Esophagus squamous epithelium (tissue), 5 donors: Measurements from ENCODE around the gene STK17A. TPM values are rescaled to one million over a fixed set of nuclear protein-coding genes. Genes with fewer than 3 reads are reported as not detected.
A peak's percentile ranks its signal among the peaks of the same experiment; 100 is the strongest.

Experiments used
- DNase-seq: peaks from one replicate; lab custom pipeline; 2025; lab: John Stamatoyannopoulos, UW
- H3K27ac ChIP-seq, 4 donors: fragments of 200-600 bp; sonication (generic); one replicate each; pipeline ENCODE4 v1.5.1; 2016 to 2019; ENCODE audit warnings: mild to moderate bottlenecking in 1 of 4
- H3K27me3 ChIP-seq, 4 donors: fragments of 200-600 bp; sonication (generic); 1 replicate in 3 of 4; 2 replicates in 1 of 4; pipeline versions ENCODE4 v1.5.1 to v1.6.0; 2017 to 2021; ENCODE audit warnings: antibody characterized with exemption in 1 of 4
- H3K36me3 ChIP-seq, 3 donors: fragments of 200-600 bp; sonication (generic); one replicate each; pipeline ENCODE4 v1.5.1; 2016 to 2019
- H3K4me1 ChIP-seq, 3 donors: fragments of 200-600 bp; sonication (generic); one replicate each; pipeline ENCODE4 v1.5.1; 2017 to 2019
- H3K4me3 ChIP-seq, 4 donors: fragments of 200-600 bp; sonication (generic); 1 replicate in 3 of 4; 2 replicates in 1 of 4; pipeline ENCODE4 v1.5.1; 2016 to 2019; ENCODE audit warnings: mild to moderate bottlenecking in 2 of 4, moderate library complexity in 1 of 4
- H3K9me3 ChIP-seq, 3 donors: fragments of 200-600 bp; sonication (generic); one replicate each; pipeline ENCODE4 v1.5.1; 2016 to 2019
- CTCF ChIP-seq, 6 experiments: fragments of 450-650 bp in 4 of 6; fragments of 200-600 bp in 2 of 6; sonication (generic) in 2 of 6; IDR thresholded peaks; one replicate each; pipeline ENCODE4 v1.5.1; 2016 to 2019; ENCODE audit warnings: antibody characterized with exemption in 6 of 6, mild to moderate bottlenecking in 4 of 6, moderate library complexity in 4 of 6
- POLR2A ChIP-seq, 4 donors: fragments of 450-650 bp; IDR thresholded peaks; one replicate each; pipeline ENCODE4 v1.6.1; 2017; ENCODE audit warnings: antibody characterized with exemption in 4 of 4, mild to moderate bottlenecking in 4 of 4, moderate library complexity in 3 of 4
- WGBS, 2 donors: methylation state at CpG; one replicate each; pipeline ENCODE4 v1.1.5; 2018; 5-methylcytosine and 5-hydroxymethylcytosine counted together
- intact Hi-C: fragments of 100-400 bp; cut with DNase I; formaldehyde crosslinking; loops from one replicate; pipeline ENCODE4 v1.15.0; 2022
- total RNA-seq, 4 donors: library from RNA; depleted of rRNA; stranded (reverse); fragments of >200 nt; gene quantifications; one replicate each; pipeline ENCODE4 v1.1.0, GENCODE V29; 2016
- donor health status: DM: yes; HTN: yes; CAD: no.

STK17A gene
- total RNA-seq, 4 donors from 2014 or later: 21.9 to 34.4 (median 22.8) TPM

GRCh38 chr7:43649755-43650274, 66.9 kb downstream of the STK17A start:
- intact Hi-C loops: loop anchor here (10.0 kb wide), 1 partner anchor 65 kb away; the partner anchor contains the start of gene STK17A
- Histone ChIP-seq H3K27ac (peak overlapping the region; percentile 21 to 95 (median 92)), H3K4me3 (peak overlapping the region in 1 of 4 donors; percentile 16), H3K9me3 (no peaks in the 10 kb centered on the region), H3K27me3 (no peaks in the 10 kb centered on the region), H3K4me1 (peaks cover 21 to 88% (median 67%) of the 10 kb centered on the region in 3 donors), H3K36me3 (peaks cover 0 to 9% (median 0%) of the 10 kb centered on the region in 3 donors)
- TF ChIP-seq CTCF (IDR thresholded peaks at IDR 0.05): no peak
- TF ChIP-seq POLR2A (IDR thresholded peaks at IDR 0.05): peak in 1 of 4 donors; percentile 40
- DNase-seq: no peak
- WGBS, 2 donors: 38 to 59% methylated on average over 4 of the region's 4 CpGs

DNA sequence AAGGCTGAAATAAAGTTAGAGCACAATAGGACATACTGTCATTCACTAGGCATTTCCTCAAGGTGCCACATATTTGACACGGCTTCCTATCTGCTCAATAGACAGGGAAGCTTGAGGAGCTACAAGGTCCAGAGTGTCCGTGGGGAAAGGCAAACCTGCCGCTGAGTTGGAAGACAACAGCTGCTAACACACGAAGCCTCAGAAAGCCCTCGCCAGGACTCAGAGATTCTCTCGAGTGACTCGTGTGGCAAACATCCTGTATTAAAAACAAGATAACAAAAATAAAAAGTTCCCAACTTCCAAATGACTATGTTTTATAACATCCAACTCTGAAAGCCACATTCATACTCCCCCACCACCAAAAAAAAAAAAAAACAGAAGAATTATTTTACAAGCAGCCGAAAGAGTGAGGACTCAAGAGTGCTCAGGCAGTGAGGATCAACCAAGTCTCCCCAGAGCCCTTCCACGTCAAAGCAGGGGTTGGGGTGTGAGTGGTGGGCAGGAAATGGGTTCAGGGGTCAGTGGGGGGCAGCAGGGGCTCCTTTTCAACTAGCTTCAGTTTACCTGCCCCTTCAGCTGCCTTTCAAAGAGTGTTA, 67.6 kb downstream of the STK17A start:
- WGBS, 2 donors: 31 to 42% methylated on average over 9 of the region's 9 CpGs
- H3K36me3 ChIP-seq: peaks cover 0 to 8% (median 0%) of the 10 kb centered on the region in 3 donors
- H3K27ac ChIP-seq: peak overlapping the region; percentile 44 to 94 (median 83)
- no peak for DNase-seq
- intact Hi-C loops: no loop called here
- H3K4me3 ChIP-seq: no peak overlapping the region
- no peak for TF ChIP-seq POLR2A (IDR thresholded peaks at IDR 0.05)
- no peak for TF ChIP-seq CTCF (IDR thresholded peaks at IDR 0.05)
- H3K27me3 ChIP-seq: no peaks in the 10 kb centered on the region
- H3K9me3 ChIP-seq: no peaks in the 10 kb centered on the region
- H3K4me1 ChIP-seq: peaks cover 21 to 82% (median 65%) of the 10 kb centered on the region in 3 donors

- no peak for DNase-seq
- Histone ChIP-seq H3K36me3 (peaks cover 0 to 26% (median 0%) of the 10 kb centered on the region in 3 donors), H3K9me3 (no peaks in the 10 kb centered on the region), H3K4me1 (peaks cover 14 to 64% (median 48%) of the 10 kb centered on the region in 3 donors), H3K27me3 (no peaks in the 10 kb centered on the region), H3K27ac (peak overlapping the region in 2 of 4 donors; percentile 49 to 94), H3K4me3 (no peak overlapping the region)
- intact Hi-C loops: no loop called here
- TF ChIP-seq POLR2A (IDR thresholded peaks at IDR 0.05) (no peak), CTCF (IDR thresholded peaks at IDR 0.05) (no peak)
Measured at GRCh38 chr7:43652364-43652763, 69.5 kb downstream of the STK17A start.

GRCh38 chr7:43653466-43653865, 70.6 kb downstream of the STK17A start:
- peaks cover 0 to 30% (median 0%) of the 10 kb centered on the region in 3 donors for H3K36me3 ChIP-seq
- DNase-seq: no peak
- 80 to 81% methylated on average over 4 of the region's 4 CpGs for WGBS, 2 donors
- H3K9me3 ChIP-seq: no peaks in the 10 kb centered on the region
- intact Hi-C loops: no loop called here
- no peak overlapping the region for H3K27ac ChIP-seq
- H3K4me3 ChIP-seq: no peak overlapping the region
- H3K4me1 ChIP-seq: peaks cover 6 to 54% (median 40%) of the 10 kb centered on the region in 3 donors
- no peaks in the 10 kb centered on the region for H3K27me3 ChIP-seq
- no peak for TF ChIP-seq CTCF (IDR thresholded peaks at IDR 0.05)
- no peak for TF ChIP-seq POLR2A (IDR thresholded peaks at IDR 0.05)

GRCh38 chr7:43653891-43654504, 71.1 kb downstream of the STK17A start:
- 80 to 91% methylated on average over 4 of the region's 4 CpGs for WGBS, 2 donors
- DNase-seq: no peak
- H3K27ac ChIP-seq: peak overlapping the region in 1 of 4 donors; percentile 4
- H3K4me1 ChIP-seq: peaks cover under 1 to 54% (median 34%) of the 10 kb centered on the region in 3 donors
- no peak overlapping the region for H3K4me3 ChIP-seq
- no peaks in the 10 kb centered on the region for H3K9me3 ChIP-seq
- TF ChIP-seq POLR2A (IDR thresholded peaks at IDR 0.05): no peak
- peaks cover 0 to 34% (median 0%) of the 10 kb centered on the region in 3 donors for H3K36me3 ChIP-seq
- H3K27me3 ChIP-seq: no peaks in the 10 kb centered on the region
- intact Hi-C loops: no loop called here
